HG02870 (cell line): ENCODE results near the gene CYS1.
"Not testable (repeated sequence)": the region's sequence is repeated elsewhere in the genome, so short reads cannot be mapped to it uniquely, and the experiment has no call there.

Experiments
- ATAC-seq: cut with Tn5 transposase; IDR thresholded peaks from one replicate; pipeline ENCODE4 v1.9.1; 2021; ENCODE audit warnings: mild to moderate bottlenecking, moderate library complexity; ENCODE audit not compliant: unreplicated experiment

CYS1 gene

DNA sequence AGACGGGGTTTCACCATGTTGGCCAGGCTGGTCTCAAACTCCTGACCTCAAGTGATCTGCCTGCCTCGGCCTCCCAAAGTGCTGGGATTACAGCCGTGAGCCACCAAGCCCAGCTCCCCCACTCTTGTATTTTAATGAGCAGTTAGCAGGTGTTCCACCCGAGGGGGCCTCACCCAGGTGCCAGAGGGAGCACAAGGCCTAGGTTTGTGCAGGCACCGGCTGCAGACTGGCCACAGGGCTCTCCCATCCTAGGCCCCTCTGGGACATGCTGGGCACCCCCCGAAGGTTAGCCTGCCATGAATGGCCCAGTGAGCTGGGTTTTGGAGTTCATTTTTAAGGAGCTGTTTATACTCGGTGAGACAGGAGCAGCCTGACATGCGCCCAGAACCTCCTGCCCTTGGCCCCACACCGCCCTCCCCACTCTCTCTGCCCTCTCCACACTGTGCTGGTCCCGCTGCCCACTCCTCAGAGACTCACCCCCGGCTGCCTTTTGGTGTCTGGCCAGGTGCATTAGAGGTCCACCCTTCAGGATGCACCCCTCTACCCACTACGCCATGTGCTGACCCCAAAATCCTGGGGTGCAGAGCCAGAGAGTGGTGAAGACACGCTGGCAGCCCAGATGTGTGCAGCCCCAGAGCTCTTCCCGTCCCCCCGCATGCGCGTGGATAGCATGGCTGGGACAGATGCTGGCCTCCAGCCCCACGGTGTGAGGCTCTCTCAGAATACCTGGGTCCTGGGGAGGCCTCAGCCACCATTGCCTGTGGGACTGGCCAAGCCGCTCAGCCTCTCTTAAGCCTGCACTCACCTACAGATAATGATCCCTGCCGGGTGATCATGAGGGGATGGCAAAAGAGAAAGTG lies 48.1 kb downstream of the CYS1 start:
- no peak for ATAC-seq

DNA sequence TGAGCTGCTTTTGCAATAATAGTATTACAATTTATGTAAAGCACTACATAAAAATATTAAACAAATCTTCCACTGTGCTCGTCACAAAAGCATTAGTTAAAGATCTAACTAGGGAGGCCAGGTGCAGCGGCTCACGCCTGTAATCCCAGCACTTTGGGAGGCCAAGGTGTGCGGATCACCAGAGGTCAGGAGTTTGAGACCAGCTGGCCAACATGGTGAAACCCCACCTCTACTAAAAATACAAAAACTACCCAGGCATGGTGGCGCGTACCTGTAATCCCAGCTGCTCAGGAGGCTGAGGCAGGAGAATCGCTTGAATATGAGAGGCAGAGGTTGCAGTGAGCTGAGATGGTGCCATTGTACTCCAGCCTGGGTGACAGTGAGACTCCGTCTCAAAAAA lies 49.4 kb downstream of the CYS1 start:
- not testable (repeated sequence) for ATAC-seq

DNA sequence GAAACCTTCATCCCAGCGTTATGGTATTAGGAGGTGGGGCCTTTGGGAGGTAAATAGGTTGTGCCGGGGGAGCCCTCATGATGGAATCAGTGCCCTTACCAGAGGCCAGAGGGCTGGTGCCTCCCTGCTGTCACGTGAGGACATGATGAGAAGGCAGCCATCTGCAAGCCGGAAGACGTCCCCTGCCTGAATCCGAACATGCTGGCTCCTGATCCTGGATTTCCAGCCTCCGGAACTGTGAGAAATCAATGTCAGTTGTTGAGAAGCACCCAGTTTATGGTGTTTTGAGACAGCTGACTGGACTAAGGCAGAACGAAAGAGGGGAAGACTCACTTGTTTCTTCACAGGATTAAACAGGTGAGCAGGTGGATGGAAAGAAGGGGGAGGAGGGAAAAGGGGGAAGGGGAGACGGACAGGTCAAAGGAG lies 49.9 kb downstream of the CYS1 start:
- no peak for ATAC-seq

DNA sequence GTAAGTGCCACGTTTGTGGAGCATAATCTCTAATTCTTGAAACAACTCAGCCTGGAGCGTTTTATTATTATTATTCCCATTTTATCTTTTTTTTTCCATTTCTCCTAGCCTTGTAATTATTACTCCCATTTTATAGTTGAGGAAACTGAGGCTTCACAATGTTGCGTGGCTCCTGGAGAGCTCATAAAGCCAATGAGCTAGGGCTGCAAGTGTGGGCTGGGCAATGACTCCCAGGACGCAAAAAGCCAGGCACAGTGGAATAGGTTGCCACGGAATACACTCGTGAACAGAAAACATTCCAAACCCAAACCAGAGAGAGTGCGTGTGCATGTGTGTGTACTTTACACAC lies 50.4 kb downstream of the CYS1 start:
- no peak for ATAC-seq

DNA sequence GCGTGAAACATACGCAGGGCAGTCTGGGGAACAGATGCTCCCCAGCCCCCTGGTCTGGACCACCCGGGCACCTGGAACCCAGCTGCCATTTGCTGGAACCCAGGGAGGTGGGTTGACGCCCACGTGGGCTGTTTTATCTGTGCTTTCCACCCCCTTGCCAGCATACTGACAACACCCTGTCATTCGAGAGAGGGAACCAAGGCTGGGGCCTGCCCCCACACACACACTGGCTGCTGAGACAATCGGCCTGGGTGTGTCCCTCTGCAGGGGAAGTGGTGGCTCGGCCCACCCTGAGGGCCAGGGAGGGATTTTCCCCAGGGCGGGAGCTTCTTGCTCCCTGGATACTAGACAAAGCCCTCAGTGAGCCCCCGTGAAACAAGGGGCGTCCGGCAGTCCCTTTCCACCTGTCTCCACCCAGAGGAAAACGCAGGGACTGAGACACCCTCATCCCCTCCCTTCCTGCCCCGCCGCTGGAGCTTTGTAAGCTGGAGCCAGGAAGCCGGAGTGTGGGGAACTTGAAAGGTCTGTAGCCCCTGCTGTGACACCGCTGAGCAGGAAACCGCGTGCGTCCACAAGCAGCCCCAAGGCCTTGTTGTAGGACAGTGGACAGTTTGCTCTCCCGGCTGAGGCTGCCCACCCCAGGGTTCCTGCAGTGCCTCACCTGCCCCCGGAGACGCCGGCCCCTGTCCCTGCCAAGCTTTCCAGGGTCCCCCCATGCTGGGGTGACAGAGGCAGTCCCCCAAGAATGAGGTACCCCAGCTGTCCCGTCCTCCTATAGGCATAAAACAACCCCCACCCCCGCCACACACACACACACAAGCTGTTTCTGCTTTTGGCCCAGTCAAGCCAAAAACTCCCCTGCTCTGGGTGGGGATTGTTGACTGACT lies 51.0 kb downstream of the CYS1 start:
- ATAC-seq = no peak

DNA sequence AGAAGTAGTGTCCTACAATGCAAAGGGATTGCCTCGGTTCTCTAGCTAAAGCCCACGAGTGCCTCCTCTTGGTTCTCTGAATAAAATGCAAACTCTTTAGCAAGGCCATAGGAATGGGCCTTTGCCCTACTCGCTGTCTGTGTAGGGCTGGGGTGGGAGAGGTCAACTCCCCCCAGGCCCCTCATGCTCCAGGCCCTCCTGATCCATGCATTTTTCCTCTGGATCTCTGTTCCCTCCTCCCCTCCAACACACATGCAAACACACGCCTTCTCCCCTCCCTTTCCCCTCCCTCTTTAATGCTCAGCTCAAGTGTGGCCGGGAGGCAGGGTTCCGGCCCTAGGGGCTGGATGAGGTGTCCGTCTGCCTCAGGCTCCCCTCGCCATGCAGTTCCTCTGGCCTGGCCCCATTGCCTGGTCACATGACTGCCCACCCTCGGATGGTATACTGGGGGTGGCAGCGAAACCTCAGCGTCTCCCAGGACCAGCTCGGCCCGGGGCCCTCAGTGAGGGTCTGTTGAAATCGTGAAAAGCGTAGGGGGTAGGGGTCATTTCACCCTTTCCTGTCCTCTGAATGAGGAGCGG lies 51.7 kb downstream of the CYS1 start:
- ATAC-seq = no peak

DNA sequence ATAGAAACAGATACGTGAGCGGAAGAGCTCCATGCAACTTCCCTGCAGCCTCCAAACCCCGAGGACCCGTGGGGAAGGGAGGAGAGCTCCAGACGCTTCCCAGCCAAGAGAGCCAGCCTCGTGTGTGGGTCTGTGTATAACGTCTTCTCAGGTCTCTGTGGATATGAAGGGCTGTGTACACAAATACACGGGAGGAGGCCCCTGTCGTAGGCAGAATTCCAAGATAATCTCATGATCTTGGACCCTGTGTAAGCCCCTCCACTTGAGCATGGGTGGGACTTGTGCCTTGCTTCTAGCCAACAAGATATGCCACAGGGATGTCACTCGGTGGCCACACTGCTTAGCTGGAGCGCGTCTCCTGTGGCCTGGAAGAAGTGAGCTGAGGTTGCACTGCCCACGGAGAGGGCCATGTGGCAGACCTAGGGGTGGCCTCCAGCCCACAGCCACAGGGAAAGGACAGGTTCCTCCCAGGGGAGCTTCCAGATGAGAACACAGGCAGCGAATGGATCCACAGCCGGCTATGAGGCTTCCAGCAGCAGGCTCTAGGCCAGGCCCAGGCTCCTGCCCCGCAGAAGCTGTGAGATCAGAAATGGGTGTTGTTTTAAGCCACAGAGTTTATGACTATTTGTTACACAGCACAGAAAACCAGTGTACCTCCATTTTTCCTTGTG lies 52.4 kb downstream of the CYS1 start:
- no peak for ATAC-seq

DNA sequence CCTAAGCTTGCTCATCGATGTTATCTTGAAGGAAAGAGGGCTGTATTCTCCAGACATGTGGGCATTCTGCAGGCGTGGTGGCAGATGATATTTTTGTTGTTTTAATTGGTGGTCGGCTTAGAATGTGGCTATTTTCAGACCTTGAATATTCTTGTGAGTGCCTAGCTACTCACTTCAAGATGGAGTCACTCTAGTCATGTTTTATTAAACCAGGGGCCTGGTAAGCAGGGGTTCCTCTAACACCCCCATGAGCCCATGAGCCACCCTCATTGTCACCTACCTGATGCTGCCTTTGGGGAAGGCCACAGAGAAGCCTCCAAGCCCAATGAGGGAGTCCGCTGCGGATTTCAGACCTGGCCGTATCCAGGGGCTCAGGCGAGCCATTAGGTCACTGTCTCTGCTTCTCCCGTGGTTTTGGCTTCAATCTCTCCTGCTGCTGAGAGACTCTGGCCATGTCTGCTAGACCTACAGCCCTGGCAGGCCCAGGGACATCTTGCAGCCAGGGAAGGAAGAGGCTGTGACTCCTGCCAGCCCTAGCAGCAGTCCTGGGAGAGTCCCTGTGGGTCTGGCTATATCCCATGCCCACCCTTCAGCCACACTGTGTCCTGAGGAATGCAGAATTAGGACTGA lies 53.2 kb downstream of the CYS1 start:
- no peak for ATAC-seq

DNA sequence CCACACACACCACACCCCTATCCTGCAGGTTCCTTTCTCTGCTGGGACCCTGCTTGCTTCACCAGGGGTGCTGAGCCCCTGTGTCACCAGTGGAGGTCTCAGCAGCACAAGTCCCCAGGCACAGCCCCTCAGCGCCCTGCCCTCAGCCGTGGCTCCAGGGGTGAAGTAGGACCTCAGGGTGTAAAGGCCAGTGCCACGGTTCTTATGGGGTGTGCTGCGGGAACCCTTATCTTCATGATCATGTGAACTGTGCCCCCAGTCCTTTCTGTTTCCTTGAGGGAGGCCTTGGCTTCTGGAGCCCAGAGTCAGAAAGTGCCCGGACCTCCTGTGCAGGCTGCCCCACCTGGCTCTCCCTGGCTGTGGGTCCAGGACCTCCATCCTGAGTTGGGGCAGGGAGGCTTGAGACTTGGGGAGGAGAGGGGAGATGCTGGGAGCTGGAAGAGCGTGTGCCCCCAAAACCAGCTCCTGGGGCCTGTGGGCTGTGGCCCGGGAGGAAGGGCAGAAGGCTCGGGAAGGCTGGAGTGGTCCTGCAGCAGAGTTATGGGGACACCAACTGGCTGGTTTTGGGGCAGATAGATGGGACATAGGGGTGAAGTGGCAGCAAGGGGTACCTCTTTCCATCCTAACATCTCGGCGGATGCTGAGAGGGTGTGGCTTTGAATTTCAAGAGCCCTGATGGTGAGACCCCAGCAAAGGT lies 57.1 kb downstream of the CYS1 start:
- no peak for ATAC-seq

DNA sequence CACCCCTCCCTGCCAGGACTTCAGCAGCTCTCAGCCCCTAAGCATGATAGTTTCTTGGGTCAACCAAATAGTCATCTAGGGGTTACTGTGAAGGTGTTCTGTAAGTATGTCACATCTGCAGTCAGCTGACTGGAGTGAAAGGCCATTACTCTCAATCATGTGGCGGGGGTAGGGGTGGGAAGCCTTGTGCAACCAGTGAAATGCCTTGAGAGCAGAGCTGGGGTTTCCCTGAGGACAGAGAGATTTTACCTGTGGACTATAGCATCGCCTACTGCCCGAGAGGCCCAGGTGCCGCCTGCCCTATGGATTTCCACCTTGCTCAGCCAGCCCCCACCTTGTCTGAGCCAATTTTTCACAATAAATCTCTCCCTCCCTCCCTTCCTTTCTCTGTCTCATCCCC lies 57.8 kb downstream of the CYS1 start:
- no peak for ATAC-seq

DNA sequence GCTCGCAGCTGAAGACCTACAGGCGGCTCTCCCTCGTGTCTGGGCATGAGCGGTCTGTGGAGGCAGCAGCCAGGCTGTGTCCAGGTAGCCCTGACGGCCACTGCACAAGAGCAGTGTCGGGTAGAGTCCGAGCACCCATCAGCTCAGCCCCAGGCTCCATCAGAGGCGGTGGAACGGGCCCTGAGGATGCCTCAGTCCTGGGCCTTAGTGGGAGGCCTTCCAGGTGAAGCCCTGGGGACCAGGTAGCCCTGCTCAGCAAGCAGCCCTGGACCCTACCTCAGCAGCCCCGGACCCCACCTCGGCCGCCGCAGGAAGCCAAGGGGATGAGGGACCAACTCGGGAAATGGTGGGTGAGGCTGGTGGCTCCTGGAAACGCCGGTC lies 58.2 kb downstream of the CYS1 start:
- ATAC-seq = no peak

DNA sequence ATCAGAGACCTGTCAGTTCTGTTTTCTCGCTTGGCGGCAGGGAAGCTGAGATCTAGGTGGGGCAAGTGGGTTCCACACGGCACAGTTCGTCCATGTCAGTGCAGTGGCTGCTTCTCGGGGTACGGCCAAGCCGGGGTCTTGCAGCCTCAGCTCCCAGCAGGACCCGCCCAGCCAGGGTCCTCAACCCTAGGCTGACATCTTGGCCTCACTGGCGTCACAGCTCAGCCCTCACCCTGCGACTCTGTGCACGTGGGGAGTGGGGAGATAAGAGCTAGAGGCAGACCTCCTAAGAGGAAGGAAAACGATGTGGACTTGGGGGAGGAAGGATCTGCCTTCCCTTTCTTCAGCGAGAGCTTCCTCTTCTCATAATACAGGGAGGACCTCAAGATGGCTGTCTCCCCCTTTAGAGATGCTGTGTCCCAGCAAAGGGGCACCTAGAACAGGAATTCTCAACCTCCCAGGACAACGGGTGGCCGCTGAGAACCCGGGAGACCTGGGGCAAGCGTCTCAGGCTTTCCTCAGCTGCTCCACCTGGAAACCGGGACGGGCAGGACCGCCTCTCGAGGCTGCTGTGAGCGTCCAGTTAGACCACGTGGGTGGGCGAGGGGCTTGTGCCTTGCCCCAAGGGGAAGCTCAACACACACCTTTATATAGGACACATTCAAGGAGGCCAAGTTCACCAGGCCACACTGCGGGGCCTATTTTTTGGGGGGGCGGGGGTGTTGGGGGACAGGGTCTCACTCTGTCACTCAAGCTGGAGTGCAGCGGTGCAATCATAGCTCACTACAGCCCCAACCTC lies 60.4 kb downstream of the CYS1 start:
- ATAC-seq = no peak

DNA sequence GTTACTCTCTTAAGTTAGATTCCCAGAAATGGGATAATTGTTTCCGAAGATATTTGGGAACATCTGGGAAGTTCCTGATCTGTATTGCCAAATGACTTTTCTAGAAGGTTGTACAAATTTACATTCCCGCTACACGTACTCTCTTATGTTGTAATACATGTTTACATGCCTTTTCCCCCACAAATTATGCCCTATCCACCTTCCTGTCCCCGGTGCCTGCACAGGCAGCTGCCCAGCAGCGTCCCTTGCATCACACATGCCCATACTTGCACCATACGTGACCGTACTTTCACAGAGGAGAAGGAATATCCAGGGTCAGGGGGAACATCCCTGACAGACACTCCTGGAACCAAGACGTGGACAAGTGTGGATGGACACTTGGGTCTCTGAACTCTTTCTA lies 61.0 kb downstream of the CYS1 start:
- ATAC-seq = no peak

DNA sequence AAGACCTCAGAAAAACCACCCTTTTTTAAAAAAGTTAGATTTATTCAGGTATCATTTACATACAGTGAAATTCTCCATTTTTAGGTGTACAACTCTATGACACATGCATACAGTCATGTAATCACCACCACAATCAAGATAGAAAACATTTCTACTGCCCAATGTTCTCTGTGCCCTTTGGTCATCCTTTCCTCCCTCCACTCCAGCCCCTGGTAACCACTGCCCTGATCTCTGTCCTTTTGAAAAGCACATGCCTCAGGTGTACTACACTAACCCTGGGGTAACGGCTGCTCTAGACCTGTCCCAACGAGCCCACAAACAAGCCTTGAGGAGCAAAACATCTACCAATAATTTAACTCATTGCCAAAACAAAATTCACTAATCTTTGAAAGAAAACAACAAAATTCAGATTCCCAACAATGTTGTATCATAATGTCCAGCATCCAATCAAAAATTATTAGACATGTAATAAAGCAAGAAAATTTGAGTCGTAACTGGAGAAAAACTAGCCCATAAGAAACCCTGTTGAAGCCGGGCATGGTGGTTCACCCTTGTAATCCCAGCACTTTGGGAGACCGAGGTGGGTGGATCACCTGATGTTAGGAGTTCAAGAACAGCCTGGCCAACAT lies 62.8 kb downstream of the CYS1 start:
- no peak for ATAC-seq

DNA sequence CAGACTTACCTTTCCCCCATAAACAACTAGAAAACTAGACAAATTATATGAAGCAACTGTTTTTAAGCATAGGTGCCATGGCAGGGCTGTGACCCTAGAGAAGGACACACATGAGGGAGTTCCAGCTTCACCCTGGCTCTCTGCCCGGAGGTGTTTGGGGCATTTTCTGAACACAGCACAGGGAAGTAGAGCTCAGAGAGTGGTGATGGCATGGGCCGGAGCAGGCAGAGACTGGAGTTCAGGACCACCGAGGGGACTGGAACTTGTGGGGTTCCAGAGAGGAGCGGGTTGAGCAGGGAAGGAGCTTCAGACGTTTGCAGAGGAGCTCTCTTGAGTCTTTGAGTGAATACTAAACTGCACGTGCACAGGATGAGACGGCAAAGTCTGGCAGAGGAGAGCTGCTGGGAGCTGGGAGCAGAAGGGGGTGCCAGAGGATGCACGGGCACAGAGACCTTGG lies 63.4 kb downstream of the CYS1 start:
- no peak for ATAC-seq

DNA sequence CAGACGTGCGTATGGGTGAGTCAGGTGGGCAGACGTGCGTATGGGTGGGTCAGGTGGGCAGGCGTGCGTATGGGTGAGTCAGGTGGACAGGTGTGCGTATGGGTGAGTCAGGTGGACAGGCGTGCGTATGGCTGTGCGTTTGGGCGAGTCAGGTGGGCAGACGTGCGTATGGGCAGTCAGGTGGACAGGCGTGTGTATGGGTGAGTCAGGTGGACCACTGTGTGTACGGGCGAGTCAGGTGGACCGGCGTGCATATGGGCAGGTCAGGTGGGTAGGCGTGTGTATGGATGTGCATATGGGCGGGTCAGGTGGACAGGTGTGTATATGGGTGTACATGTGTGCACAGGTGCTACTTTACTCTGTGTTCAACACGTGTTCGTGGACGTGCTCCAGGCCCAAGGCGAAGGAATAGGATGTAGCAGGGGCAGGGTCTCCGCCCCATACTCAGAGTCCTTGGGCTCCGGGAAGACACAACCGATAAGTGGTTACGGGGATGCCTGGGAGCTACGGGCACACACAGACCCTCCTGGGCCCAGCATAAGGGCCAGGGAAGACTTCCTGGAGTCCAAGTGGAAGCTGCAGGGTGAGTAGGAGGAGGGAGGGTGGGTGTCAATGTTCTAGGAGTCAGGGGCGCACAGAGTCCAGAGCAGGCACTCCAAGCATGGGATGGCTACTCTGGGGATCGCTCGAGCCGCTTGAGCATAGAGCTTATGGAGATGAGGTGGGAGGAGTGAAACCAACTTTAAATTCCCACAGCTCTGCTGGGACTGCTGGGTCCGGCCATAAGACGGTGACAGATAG lies 64.0 kb downstream of the CYS1 start:
- no peak for ATAC-seq

DNA sequence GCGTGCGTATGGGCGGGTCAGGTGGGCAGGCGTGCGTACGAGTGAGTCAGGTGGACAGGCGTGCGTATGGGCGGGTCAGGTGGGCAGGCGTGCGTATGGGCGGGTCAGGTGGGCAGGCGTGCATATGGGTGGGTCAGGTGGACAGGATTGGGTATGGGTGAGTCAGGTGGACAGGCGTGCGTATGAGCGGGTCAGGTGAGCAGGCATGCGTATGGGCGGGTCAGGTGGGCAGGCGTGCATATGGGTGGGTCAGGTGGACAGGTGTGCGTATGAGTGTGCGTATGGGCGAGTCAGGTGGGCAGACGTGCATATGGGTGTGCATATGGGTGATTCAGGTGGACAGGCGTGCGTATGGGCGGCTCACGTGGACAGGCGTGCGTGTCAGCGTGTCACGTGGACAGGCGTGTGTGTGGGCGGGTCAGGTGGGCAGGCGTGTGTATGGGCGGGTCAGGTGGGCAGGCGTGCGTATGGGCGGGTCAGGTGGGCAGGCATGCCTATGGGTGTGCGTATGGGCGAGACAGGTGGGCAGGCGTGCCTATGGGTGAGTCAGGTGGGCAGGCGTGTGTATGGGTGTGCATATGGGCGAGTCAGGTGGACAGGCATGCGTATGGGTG lies 64.7 kb downstream of the CYS1 start:
- not testable (repeated sequence) for ATAC-seq
